Sigmoid colon (tissue), 4 donors: Measurements from ENCODE around the gene LPP.

ENCODE experiments used
- EP300 ChIP-seq, 4 donors: sonication (generic); formaldehyde crosslinking; IDR thresholded peaks; one replicate each; pipeline ENCODE4 v1.6.1; 2017; ENCODE audit warnings: antibody characterized with exemption in 4 of 4
- POLR2A ChIP-seq, 2 donors: fragments of 450-650 bp; IDR thresholded peaks; one replicate each; pipeline ENCODE4 v1.6.1; 2016; ENCODE audit warnings: antibody characterized with exemption in 2 of 2, mild to moderate bottlenecking in 2 of 2, moderate library complexity in 2 of 2
- POLR2AphosphoS5 ChIP-seq, 4 donors: sonication (generic); formaldehyde crosslinking; IDR thresholded peaks; one replicate each; pipeline ENCODE4 v1.6.1; 2017; ENCODE audit warnings: antibody characterized with exemption in 4 of 4
- TF ChIP-seq, protein P1 (sequence below), 4 experiments: fragments of 450-650 bp in 3 of 4; fragments of 200-600 bp in 1 of 4; IDR thresholded peaks; one replicate each; pipeline ENCODE4 v1.5.1; 2016 to 2019; ENCODE audit warnings: antibody characterized with exemption in 4 of 4, mild to moderate bottlenecking in 3 of 4, moderate library complexity in 2 of 4

DNA sequence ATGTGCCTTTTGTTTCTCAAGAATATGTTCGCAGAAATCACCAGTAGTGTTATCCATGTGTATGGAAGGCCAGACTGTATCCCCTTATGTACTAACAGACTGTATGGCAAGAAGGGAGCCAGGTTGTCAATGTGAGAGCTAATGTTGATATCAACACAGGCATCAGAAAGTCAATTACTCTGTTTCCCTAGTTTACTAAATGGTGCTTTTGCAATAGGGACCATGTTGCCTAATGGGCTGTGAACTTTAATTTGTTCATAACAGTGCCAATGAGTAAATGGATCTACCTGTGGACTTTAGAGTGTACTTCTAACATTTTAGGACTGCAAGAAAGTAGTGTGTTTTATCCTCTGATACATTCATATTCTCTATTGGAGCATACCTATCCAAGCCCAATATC, 586.1 kb downstream of the LPP start:
- TF ChIP-seq, protein P1, sequence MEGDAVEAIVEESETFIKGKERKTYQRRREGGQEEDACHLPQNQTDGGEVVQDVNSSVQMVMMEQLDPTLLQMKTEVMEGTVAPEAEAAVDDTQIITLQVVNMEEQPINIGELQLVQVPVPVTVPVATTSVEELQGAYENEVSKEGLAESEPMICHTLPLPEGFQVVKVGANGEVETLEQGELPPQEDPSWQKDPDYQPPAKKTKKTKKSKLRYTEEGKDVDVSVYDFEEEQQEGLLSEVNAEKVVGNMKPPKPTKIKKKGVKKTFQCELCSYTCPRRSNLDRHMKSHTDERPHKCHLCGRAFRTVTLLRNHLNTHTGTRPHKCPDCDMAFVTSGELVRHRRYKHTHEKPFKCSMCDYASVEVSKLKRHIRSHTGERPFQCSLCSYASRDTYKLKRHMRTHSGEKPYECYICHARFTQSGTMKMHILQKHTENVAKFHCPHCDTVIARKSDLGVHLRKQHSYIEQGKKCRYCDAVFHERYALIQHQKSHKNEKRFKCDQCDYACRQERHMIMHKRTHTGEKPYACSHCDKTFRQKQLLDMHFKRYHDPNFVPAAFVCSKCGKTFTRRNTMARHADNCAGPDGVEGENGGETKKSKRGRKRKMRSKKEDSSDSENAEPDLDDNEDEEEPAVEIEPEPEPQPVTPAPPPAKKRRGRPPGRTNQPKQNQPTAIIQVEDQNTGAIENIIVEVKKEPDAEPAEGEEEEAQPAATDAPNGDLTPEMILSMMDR (IDR thresholded peaks at IDR 0.05), result no peak
- TF ChIP-seq EP300 (IDR thresholded peaks at IDR 0.05) (no peak), POLR2AphosphoS5 (IDR thresholded peaks at IDR 0.05) (no peak), POLR2A (IDR thresholded peaks at IDR 0.05) (no peak)
